Stimulated activated naive CD8-positive, alpha-beta T cell treated with anti-CD3 and anti-CD28 coated beads, Interleukin-15, amount 100 ng/mL, for 72 hours (primary cell): ENCODE measurements around the gene DND1.
"Not testable (repeated sequence)": the region's sequence is repeated elsewhere in the genome, so short reads cannot be mapped to it uniquely, and the experiment has no call there.

ENCODE experiments used
- ATAC-seq: fragments of 150-1000 bp; cut with Tn5 transposase; 2 replicates; pipeline ENCODE4 v1.10.0; 2021; ENCODE audit warnings: mild to moderate bottlenecking, moderate library complexity
- DNase-seq, 2 donors: peaks; one replicate each; pipeline ENCODE4 v3.0.0; 2021 to 2022
- H3K27ac Mint-ChIP-seq, 2 donors: one replicate each; pipeline ENCODE4 v1.8.0; 2022; ENCODE audit warnings: mild to moderate bottlenecking in 2 of 2, mixed read lengths in 2 of 2, moderate library complexity in 2 of 2
- H3K27me3 Mint-ChIP-seq: one replicate; pipeline ENCODE4 v1.8.0; 2022; ENCODE audit warnings: mixed read lengths
- H3K4me1 Mint-ChIP-seq: one replicate; pipeline ENCODE4 v1.8.0; 2022; ENCODE audit warnings: mild to moderate bottlenecking, mixed read lengths
- H3K4me3 Mint-ChIP-seq, 2 donors: one replicate each; pipeline ENCODE4 v1.8.0; 2022; ENCODE audit warnings: mild to moderate bottlenecking in 2 of 2, mixed read lengths in 2 of 2, moderate library complexity in 1 of 2
- H3K9me3 Mint-ChIP-seq, 2 donors: one replicate each; pipeline ENCODE4 v1.8.0; 2022; ENCODE audit warnings: mixed read lengths in 2 of 2

Gene DND1

GRCh38 chr5:140673187-140673976, at the start of gene DND1:
DND1 (minus strand) TSS chr5:140673576; CDS start chr5:140673542, 34 bp downstream.
- H3K4me1 Mint-ChIP-seq: peaks cover 11% of the 10 kb centered on the region
- no peak within 1 kb of the TSS for H3K27ac Mint-ChIP-seq
- H3K27me3 Mint-ChIP-seq: no peaks in the 10 kb centered on the region

GRCh38 chr5:140721395-140721794, 48.0 kb upstream of the DND1 start:
- H3K4me3 Mint-ChIP-seq, H3K27ac Mint-ChIP-seq, ATAC-seq, H3K9me3 Mint-ChIP-seq, DNase-seq: not testable (repeated sequence)
- Mint-ChIP-seq H3K4me1 (peaks cover 12% of the 10 kb centered on the region), H3K27me3 (peaks cover 42% of the 10 kb centered on the region)

More at GRCh38 chr5:140673187-140673976, at the start of gene DND1:
- no peak within 1 kb of the TSS for H3K4me3 Mint-ChIP-seq
- DNase-seq (no peak), ATAC-seq (peak; percentile 33)
- H3K9me3 Mint-ChIP-seq: no peaks in the 10 kb centered on the region

DNA sequence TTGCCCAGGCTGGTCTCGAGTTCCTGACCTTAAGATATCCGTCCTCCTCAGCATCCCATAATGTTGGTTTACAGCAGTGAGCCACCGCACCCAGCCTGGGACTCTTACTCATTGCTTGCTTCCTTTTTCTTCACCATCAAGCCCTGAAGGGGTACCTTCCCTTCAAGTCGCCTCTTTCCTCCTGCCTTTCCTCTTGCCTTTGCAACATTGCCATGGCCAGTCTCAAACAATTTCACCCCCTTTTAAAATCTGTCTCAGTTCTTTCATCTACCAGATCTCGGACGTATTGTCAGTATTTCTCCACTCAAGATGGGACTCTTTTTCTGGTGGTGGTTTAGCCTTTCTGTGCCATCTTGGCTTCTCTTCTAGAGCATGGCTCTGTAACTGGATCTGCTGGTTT, 47.4 kb upstream of the DND1 start:
- ATAC-seq, DNase-seq, H3K4me3 Mint-ChIP-seq, H3K27ac Mint-ChIP-seq, H3K9me3 Mint-ChIP-seq, H3K4me1 Mint-ChIP-seq: not testable (repeated sequence)
- H3K27me3 Mint-ChIP-seq: peaks cover 35% of the 10 kb centered on the region

GRCh38 chr5:140718266-140718592, 44.9 kb upstream of the DND1 start:
- Mint-ChIP-seq H3K4me1 (peaks cover 1% of the 10 kb centered on the region), H3K9me3 (no peaks in the 10 kb centered on the region), H3K4me3 (no peak overlapping the region), H3K27me3 (peaks cover 23% of the 10 kb centered on the region), H3K27ac (no peak overlapping the region)
- ATAC-seq (no peak), DNase-seq (no peak)

DNA sequence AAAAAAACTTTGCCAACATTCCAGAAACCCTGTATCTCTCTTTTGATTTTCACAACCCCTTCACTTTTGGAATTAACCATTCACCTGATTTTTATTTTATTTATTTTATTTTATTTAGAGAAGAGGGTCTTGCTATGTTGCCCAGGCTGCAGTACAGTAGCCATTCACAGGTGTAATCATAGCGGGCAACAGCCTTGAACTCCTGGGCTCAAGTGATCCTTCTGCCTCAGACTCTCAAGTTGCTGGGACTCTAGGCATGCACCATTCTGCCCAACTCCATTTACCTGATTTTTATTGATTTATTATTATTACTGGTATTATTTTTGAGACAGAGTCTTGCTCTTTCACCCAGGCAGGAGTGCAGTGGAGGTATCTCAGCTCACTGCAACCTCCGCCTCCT, 42.9 kb upstream of the DND1 start:
- ATAC-seq, H3K9me3 Mint-ChIP-seq, H3K27me3 Mint-ChIP-seq, DNase-seq, H3K4me3 Mint-ChIP-seq, H3K27ac Mint-ChIP-seq: not testable (repeated sequence)
- H3K4me1 Mint-ChIP-seq: peaks cover 17% of the 10 kb centered on the region

DNA sequence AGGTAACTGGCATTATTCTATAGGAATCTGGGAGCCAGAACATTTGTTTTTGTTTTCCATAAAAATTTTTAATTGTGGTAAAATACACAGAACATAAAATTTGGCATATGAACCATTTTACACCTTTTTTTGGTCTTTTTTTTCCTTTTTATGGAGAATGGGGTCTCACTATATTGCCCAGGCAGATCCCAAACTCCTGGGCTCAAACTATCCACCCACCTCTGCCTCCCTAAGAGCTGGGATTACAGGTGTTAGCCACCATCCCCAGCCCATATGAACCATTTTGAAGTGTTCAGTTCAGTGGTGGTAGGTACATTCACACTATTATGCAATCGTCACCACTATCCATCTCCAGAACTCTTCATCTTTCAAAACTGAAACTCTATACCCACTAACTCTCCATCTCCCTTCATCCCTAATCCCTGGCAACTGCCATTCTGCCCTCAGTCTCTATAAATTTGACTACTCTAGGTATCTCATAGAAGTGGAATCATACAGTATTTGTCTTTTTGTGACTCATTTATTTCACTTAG, 40.3 kb upstream of the DND1 start:
- no peak for DNase-seq
- no peak for ATAC-seq
- H3K4me1 Mint-ChIP-seq: peaks cover 33% of the 10 kb centered on the region
- no peak overlapping the region for H3K27ac Mint-ChIP-seq
- no peak overlapping the region for H3K4me3 Mint-ChIP-seq
- no peaks in the 10 kb centered on the region for H3K9me3 Mint-ChIP-seq
- no peaks in the 10 kb centered on the region for H3K27me3 Mint-ChIP-seq

- H3K27ac Mint-ChIP-seq: no peak overlapping the region
- H3K27me3 Mint-ChIP-seq: no peaks in the 10 kb centered on the region
- H3K4me1 Mint-ChIP-seq: peaks cover 33% of the 10 kb centered on the region
- peak overlapping the region; percentile 89 to 98 for H3K4me3 Mint-ChIP-seq
- ATAC-seq (no peak), DNase-seq (no peak)
- no peaks in the 10 kb centered on the region for H3K9me3 Mint-ChIP-seq
Measured at GRCh38 chr5:140711794-140712193, 38.4 kb upstream of the DND1 start.

DNA sequence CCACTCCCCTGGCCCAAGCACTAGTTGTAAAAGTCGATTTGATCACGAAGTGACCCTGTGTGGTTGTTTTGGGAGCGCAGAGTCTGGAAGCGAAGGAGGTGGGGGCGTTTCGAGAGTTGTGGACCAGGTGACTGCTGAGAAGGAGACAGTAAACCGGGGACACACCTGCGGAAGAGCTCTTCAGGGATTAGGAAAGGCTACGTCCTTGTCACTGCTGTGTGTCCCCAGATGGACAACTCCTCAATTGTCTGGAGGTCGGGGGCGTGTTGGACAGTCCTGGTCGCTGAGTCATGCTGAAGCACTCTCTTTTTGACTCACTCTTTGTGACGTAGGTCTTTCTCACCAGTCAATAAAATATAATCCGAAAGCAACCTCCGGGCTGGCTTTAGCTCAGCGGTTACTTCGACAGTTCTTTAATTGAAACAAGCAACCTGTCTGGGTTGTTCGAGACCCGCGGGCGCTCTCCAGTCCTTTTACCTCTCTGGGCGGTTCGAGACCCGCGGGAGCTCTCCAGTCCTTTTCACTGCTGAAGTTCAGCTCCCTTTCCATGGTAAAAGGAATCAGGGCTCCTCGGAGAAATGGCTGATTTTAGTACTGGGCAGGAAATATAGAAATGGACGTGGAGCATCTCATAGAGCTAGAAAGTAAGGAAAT, 37.6 kb upstream of the DND1 start:
- no peaks in the 10 kb centered on the region for H3K9me3 Mint-ChIP-seq
- H3K27ac Mint-ChIP-seq: peak overlapping the region; percentile 98 to 100
- H3K4me3 Mint-ChIP-seq: peak overlapping the region; percentile 89 to 98
- H3K4me1 Mint-ChIP-seq: peaks cover 33% of the 10 kb centered on the region
- DNase-seq (peak; percentile 92 to 94), ATAC-seq (peak; percentile 94)
- H3K27me3 Mint-ChIP-seq: no peaks in the 10 kb centered on the region

- H3K27me3 Mint-ChIP-seq, H3K9me3 Mint-ChIP-seq, DNase-seq, ATAC-seq, H3K4me3 Mint-ChIP-seq: not testable (repeated sequence)
- Mint-ChIP-seq H3K27ac (peak overlapping the region in 1 of 2 donors; percentile 5), H3K4me1 (peaks cover 33% of the 10 kb centered on the region)
Measured at GRCh38 chr5:140708787-140709186, 35.4 kb upstream of the DND1 start.

DNA sequence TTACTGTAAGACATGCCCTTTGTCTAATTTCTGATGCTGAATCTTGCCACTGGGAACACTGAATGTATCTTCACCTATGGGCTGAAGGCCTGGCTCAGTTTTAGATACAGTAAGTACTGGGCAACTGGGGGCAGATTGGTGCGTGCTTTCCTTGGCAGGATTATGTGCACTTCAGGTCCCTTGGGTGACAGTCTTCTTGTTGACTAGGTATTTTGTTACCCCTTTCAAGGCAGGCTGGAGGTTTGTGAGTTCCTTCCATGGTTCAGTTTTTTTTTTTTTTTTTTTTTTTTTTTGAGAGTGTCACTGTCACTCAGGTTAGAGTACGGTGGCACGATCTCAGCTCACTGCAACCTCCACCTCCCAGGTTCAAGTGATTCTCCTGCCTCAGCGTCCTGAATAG, 34.4 kb upstream of the DND1 start:
- H3K9me3 Mint-ChIP-seq: no peaks in the 10 kb centered on the region
- H3K4me3 Mint-ChIP-seq: no peak overlapping the region
- peaks cover 27% of the 10 kb centered on the region for H3K4me1 Mint-ChIP-seq
- DNase-seq (no peak), ATAC-seq (no peak)
- no peaks in the 10 kb centered on the region for H3K27me3 Mint-ChIP-seq
- H3K27ac Mint-ChIP-seq: peak overlapping the region in 1 of 2 donors; percentile 16

DNA sequence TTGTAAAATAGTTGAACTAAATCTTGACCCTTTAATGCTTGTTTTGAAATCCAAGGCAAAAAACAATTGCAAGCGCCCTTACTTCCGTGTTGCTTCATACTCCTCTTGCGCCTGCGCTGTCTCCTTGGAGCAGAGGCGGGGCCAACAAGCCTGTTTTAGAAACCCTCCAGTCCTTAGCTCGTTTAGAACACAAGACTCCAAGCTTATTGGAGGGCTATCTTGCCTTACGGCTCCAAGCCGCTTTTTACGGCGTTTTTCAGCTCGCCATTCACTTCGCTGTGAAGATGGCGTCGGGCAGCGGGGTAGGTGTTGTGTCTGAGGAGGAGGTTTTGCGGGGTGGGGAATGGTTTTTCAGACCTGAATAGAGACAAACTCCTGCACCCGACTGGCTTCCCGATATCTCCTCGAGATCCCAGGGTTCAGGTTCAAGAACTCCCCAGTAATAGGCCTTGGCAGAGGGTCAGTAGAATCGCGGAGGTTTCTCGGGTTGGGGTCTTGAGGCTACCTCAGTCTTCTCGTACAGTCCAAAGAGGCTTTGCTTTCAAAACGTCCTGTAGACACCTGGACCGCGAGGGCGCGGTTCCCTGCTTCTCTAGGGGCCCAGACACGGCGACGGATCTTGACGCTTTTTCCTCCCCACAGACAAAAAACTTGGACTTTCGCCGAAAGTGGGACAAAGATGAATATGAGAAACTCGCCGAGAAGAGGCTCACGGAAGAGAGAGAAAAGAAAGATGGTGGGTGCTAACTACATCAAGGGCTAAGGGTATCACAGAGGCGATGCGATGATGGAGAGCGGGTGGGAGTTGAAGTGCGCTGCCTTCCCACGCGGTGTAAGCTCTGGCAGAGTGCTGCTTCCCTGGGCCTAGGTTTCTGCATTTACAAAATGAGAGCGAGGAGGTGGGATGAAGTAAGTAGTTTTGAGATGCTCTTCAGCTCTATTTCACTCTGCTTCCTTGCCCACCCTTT, 27.1 kb upstream of the DND1 start, which contains the start of gene ZMAT2:
Gene ZMAT2 (plus strand): TSS at position 271 of the 968 bp plus-strand sequence. CDS start 14 bp downstream, at position 285.
- H3K9me3 Mint-ChIP-seq: no peaks in the 10 kb centered on the region
- peaks cover 26% of the 10 kb centered on the region for H3K4me1 Mint-ChIP-seq
- peak within 1 kb of the TSS; percentile 94 to 95 for H3K4me3 Mint-ChIP-seq
- peak within 1 kb of the TSS; percentile 98 to 99 for H3K27ac Mint-ChIP-seq
- peak; percentile 99 for ATAC-seq
- DNase-seq: peak; percentile 83 to 94
- H3K27me3 Mint-ChIP-seq: no peaks in the 10 kb centered on the region

DNA sequence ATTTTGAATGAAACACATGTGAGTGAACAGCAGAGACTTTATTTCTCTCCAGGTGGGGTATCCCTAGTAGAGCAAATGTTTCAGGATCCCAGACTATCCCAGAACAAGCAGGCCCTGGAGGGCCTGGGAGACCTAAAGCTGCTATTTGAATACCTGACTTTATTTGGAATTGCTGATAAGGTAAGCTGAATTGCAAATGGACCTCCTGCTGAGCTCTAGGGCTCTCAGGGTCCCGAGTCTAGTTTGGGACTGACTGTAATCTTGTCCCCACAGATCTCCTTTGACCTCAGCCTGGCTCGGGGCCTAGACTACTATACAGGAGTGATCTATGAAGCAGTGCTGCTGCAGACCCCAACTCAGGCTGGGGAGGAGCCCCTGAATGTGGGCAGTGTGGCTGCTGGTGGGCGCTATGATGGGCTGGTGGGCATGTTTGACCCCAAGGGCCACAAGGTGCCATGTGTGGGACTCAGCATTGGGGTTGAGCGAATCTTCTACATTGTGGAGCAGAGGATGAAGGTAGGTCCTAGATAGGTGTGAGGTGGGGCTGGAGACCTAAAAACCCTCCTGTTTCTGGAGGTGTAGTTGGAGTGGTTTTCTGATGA, 23.6 kb upstream of the DND1 start:
- peak overlapping the region; percentile 72 to 75 for H3K27ac Mint-ChIP-seq
- H3K4me3 Mint-ChIP-seq: no peak overlapping the region
- H3K27me3 Mint-ChIP-seq: no peaks in the 10 kb centered on the region
- no peaks in the 10 kb centered on the region for H3K9me3 Mint-ChIP-seq
- peaks cover 38% of the 10 kb centered on the region for H3K4me1 Mint-ChIP-seq
- no peak for DNase-seq
- no peak for ATAC-seq

- Mint-ChIP-seq H3K27ac (peak overlapping the region in 1 of 2 donors; percentile 10), H3K4me1 (peaks cover 39% of the 10 kb centered on the region), H3K27me3 (no peaks in the 10 kb centered on the region), H3K9me3 (no peaks in the 10 kb centered on the region), H3K4me3 (no peak overlapping the region)
- no peak for DNase-seq
- no peak for ATAC-seq
Measured at GRCh38 chr5:140694276-140694675, 20.9 kb upstream of the DND1 start.

DNA sequence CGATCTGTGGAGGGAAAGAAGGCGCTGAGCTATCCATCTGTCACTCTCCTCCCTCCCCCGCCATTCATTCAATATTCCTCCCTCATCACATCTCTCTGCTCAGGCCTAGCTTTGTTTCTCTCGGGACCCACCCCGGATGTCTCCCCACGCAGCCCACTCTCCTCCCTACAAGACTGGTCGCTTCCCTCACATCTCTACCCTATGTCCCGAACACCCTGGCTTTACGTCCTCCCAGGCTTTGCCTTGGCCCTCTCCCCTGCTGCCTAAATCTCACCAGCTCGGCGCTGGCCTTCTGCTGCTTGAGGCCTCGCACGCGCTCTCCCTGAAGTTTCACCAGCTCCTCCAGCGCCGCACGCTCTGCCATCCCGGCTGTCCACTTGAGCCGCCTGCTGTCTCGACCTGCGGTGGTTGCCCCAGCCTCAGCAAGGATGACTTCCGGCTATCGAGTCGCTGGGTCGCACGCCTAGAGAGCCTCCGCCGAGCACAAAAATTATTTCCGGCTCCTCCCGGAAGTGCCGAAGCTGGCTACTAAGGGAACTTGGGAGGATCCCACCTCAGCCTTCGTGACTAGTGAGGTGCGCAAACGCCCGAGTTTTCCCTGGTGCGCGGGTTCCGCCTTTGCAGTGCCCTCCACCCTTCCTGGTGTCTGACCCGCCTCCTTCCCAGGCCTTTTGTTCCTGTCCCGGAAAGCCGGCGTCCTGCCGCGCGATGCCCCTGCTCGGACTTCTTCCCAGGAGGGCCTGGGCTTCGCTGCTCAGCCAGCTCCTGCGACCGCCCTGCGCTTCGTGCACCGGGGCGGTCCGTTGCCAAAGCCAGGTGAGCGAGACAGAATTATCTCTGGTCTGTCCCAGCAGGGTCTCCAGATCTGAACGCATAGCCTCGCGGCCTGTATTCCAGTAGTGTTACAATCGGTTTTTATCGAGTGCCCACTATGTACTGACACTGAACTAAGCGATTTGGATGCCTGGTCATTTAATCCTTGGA, 17.9 kb upstream of the DND1 start, which contains the start of the genes HARS1 and HARS2:
Gene HARS1 (minus strand): TSS at position 430 of the 984 bp plus-strand sequence. CDS start 66 bp downstream, at position 364.
Gene HARS2 (plus strand): TSS at position 515 of the 984 bp plus-strand sequence. CDS start 194 bp downstream, at position 709.
- H3K9me3 Mint-ChIP-seq: no peaks in the 10 kb centered on the region
- peaks cover 54% of the 10 kb centered on the region for H3K4me1 Mint-ChIP-seq
- peak; percentile 98 for ATAC-seq
- DNase-seq: peak; percentile 80 to 88
- H3K27ac Mint-ChIP-seq: peak within 1 kb of the TSS; percentile 98
- no peaks in the 10 kb centered on the region for H3K27me3 Mint-ChIP-seq
- peak within 1 kb of the TSS; percentile 95 to 100 for H3K4me3 Mint-ChIP-seq
